ENCODE results near the gene TMTC4. TPM values are rescaled to one million over a fixed set of nuclear protein-coding genes. Genes with fewer than 3 reads are reported as not detected.

The TMTC4 gene
- total RNA-seq, 1 experiment from 2014 or later = 28.1 TPM

GRCh38 chr13:100625447-100625846 lies 49.1 kb downstream of the TMTC4 start:
- H3K4me3 Mint-ChIP-seq = no peak overlapping the region
- Histone ChIP-seq H3K4me2 (ENCODE audit: insufficient read depth, insufficient read length, low read length) (no peak overlapping the region), H2BK12ac (ENCODE audit: insufficient read length, low read depth, low read length) (no peak overlapping the region), H3K79me2 (ENCODE audit: insufficient read depth, low read length) (no peaks in the 10 kb centered on the region), H2BK20ac (ENCODE audit: low read depth, low read length, poor library complexity, severe bottlenecking) (no peak overlapping the region), H3T11ph (ENCODE audit: low read length) (no peak overlapping the region), H2AK5ac (ENCODE audit: insufficient read length, low read length) (no peak overlapping the region), H3K9me3 (ENCODE audit: control insufficient read depth, low read depth, low read length) (no peaks in the 10 kb centered on the region), H2BK5ac (ENCODE audit: insufficient read length, low read length) (no peak overlapping the region), H4K20me1 (ENCODE audit: control insufficient read depth, insufficient read depth, insufficient read length) (no peaks in the 10 kb centered on the region), H3K18ac (ENCODE audit: insufficient read length, low read depth, low read length) (no peak overlapping the region), H3K14ac (ENCODE audit: insufficient read depth, low read length) (no peak overlapping the region), H3K27ac (ENCODE audit: insufficient read length, low read depth, low read length) (no peak overlapping the region), H4K8ac (replicated peaks; ENCODE audit: insufficient read length, low read depth, low read length) (no peak overlapping the region), H3K4me1 (ENCODE audit: insufficient read depth, low read length) (peaks cover 2% of the 10 kb centered on the region; the same call in 1 of the 2 replicates), H3K4ac (ENCODE audit: low read depth, low read length) (no peak overlapping the region), H3K23me2 (ENCODE audit: insufficient read length, low read depth, low read length, poor library complexity, severe bottlenecking) (no peaks in the 10 kb centered on the region), H3K79me1 (ENCODE audit: insufficient read depth, low read depth, low read length, poor library complexity, severe bottlenecking) (no peaks in the 10 kb centered on the region), H3K23ac (ENCODE audit: insufficient read length, low read depth, low read length) (no peak overlapping the region), H3K56ac (ENCODE audit: insufficient read length, low read depth, low read length) (no peak overlapping the region), H2AFZ (ENCODE audit: low read length) (no peak overlapping the region), H3K27me3 (ENCODE audit: insufficient read depth, low read length) (no peaks in the 10 kb centered on the region), H4K91ac (ENCODE audit: insufficient read length, low read depth, low read length) (no peak overlapping the region), H2BK15ac (ENCODE audit: low read depth, low read length) (no peak overlapping the region), H3K9ac (ENCODE audit: extremely low read depth, insufficient read length, low read length) (no peak overlapping the region), H2BK120ac (ENCODE audit: low read depth, low read length, poor library complexity, severe bottlenecking) (no peak overlapping the region), H4K5ac (ENCODE audit: insufficient read length, low read depth, low read length) (no peak overlapping the region)
- H3K27me3 Mint-ChIP-seq (ENCODE audit: low read depth) = no peaks in the 10 kb centered on the region
- peaks cover 15 to 18% of the 10 kb centered on the region in 2 experiments for H3K4me1 Mint-ChIP-seq
- H3K36me3 Mint-ChIP-seq (ENCODE audit: insufficient read depth in 1 of 3, low read depth in 3 of 3) = peaks cover 66 to 82% (median 71%) of the 10 kb centered on the region in 3 experiments
- H3K27ac Mint-ChIP-seq = peak overlapping the region in 2 of 3 experiments; percentile 50 to 83; a peak in 1 of 7 replicates
- H3K9me3 Mint-ChIP-seq = peaks cover 2 to 5% of the 10 kb centered on the region in 2 experiments; a peak in 4 of 5 replicates
- WGBS (ENCODE audit: extremely low coverage, insufficient read length, low lambda C conversion rate) = no CpG with 5 or more reads among the region's 9 CpGs
- DNase-seq = no peak
- TF ChIP-seq CTCF (conservative IDR thresholded peaks at IDR 0.05) = no peak
